Kidney glomerular epithelial cell (primary cell): ENCODE data around the gene ZCCHC2.

Source experiments
- DNase-seq: peaks from one replicate; lab custom pipeline; 2025; lab: John Stamatoyannopoulos, UW

ZCCHC2 gene

DNA sequence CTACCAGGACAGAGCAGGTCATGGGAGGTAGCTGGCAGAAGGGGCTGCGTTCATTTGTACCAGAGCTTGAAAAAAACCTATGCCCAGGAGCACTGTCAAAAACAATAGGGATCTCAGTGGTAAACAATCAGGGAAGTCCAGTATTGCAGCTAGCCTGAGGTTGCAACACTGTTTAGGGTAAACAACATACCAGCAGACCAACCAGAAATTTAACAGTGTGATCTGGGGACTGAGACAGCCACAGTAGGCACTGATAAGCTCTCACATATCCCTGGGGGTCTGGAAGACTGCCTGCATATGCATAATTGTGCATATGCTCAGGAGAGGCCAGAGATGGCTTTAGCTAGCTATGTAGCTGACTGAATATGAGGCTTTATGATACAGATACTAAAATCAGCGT lies 12.0 kb upstream of the ZCCHC2 start:
- DNase-seq, result no peak

DNA sequence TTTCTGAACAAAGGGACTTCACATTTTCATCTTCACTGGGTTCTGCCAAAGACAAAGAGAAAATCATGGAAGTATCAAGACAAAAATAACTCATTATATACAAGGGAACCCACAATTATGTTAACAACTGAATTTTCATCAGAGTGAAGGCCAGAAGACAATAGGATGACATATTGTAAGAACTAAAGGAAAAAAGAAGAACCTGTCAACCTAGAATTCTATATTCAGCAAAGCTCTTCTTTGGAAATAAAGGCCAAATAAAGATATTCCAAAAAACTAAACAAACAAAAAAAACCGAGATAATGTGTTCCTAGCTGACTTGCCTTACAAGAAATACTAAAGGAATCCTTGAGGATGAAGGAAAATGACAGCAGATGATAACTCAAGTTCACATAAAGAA lies 10.3 kb upstream of the ZCCHC2 start:
- no peak for DNase-seq

GRCh38 chr18:62512996-62513395 lies 9.8 kb upstream of the ZCCHC2 start:
- no peak for DNase-seq

DNA sequence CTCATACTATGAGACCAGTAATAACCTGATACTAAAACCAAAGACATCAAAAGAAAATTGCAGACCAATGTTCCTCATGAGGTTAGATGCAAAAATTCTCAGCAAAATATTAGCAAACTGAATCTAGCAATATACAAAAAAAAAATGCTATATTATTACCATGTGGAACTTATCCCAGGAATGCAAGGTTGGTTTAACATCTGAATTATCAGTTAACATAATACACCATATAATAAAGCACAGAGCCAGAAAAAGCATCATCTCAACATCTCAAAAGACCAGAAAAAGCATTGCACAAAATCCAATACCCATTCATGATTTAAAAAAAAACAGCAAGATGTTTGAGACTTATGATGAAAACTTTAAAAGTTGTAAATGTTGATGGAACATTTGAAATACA lies 8.3 kb upstream of the ZCCHC2 start:
- DNase-seq, result no peak

DNA sequence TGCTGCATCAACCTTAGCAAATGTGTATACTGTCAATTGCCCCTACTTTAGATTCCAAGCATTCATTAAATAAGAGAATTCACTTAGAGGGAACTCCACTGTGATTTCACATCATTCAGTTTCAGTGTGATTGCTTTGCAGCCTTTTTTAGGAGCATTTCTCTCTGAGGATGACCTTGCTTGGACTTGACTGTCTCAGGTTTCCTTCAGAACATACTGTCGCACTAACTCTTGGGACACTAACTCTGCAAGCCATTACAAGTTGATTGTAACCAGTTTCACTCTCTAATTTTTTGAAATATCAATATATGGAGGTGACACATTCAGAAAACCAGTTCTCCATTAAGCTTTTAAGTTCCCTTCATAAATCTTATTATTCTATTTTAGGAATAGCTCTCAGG lies 6.6 kb upstream of the ZCCHC2 start:
- no peak for DNase-seq

DNA sequence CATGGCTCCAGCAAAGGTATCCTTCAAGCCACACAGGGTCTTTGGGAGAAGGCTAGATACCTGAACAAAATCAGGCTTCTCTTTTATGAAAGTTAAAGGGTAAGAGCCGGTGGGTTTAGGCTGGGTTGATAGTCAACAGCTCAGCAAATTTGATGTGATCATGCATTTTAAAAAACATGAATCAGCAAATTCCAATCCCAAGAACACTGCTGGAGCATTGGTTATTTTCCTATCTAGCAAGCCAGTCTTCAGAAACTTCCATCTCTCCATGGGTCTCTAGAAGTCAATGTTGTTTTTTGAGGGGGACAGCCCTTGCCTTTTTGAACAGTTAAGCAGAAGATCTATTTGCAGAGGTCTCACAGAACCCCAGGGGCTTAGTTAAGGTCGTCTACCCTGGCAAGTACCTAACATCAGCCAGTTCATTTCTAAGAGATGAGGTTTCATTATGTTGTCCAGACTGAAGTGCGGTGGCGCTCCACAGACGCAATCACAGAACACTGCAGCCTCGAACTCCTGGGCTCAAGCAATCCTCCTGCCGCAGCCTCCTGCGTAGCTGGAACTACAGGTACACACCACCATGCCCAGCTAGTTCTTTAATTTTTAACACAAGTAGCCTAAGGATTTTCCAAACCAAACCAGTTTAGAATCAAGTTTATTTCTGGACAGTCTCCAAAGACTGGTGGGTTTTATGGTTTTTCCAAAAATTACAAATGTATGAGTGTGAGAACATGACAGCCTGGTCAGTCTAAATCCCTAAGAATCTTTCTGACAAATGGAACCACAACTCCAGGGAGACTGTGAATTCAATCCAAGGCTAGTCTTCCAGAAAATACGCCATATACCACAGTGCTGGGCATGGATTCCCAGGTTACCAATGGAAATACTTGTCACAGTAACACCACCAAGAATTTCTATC lies 4.1 kb upstream of the ZCCHC2 start:
- no peak for DNase-seq

- no peak for DNase-seq
These were observed 3.1 kb upstream of the ZCCHC2 start for GRCh38 chr18:62519684-62520083.

DNA sequence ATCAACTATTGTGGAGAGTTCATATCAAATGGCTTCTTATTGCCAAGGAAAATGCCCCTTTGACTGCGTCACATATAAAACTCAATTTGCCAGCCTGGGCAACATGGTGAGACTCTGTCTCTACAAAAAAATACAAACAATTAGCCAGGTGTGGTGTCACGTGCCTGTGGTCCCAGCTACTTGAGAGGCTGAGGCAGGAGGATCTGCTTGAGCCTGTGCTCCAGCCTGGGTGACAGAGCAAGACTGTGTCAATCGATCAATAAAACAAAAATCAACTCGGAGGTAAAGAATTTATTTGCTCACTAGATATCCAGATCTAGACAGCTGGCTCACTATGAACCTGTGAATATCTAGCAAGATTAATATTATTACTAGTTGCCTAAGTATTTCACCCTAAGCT lies 1.7 kb upstream of the ZCCHC2 start:
- no peak for DNase-seq

- no peak for DNase-seq
These were observed 1.2 kb upstream of the ZCCHC2 start for GRCh38 chr18:62521593-62521992.

GRCh38 chr18:62522178-62522503 lies 684 bp upstream of the ZCCHC2 start:
- DNase-seq, result no peak

DNA sequence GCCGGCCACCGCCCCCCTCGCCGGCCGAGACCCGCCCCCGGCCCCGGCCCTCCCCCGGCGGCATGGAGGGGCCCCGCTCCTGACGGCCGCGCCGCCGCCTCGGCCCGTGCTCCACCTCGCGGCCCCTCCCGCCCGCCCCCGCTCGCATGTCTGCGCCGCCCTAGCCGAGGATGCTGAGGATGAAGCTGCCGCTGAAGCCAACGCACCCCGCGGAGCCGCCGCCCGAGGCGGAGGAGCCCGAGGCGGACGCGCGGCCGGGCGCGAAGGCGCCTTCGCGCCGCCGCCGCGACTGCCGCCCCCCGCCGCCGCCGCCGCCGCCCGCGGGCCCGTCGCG lies 397 bp downstream of the ZCCHC2 start:
- DNase-seq, result no peak

DNA sequence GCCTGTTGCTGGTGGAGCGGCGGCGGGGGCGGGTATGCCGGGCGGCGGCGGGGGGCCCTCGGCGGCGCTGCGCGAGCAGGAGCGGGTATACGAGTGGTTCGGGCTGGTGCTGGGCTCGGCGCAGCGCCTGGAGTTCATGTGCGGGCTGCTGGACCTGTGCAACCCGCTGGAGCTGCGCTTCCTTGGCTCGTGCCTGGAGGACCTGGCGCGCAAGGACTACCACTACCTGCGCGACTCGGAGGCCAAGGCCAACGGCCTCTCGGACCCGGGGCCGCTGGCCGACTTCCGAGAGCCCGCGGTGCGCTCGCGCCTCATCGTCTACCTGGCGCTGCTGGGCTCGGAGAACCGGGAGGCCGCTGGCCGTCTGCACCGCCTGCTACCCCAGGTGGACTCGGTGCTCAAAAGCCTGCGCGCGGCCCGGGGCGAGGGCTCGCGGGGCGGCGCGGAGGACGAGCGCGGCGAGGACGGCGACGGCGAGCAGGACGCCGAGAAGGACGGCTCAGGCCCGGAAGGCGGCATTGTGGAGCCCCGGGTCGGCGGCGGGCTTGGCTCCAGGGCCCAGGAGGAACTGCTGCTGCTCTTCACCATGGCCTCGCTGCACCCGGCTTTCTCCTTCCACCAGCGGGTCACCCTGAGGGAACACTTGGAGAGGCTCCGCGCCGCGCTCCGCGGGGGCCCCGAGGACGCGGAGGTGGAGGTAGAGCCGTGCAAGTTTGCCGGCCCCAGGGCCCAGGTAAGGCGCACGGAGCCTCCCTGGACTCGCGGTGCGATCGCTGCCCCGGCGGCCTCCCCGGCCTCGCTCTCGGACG lies 1.0 kb downstream of the ZCCHC2 start:
- DNase-seq, result peak; percentile 24

DNA sequence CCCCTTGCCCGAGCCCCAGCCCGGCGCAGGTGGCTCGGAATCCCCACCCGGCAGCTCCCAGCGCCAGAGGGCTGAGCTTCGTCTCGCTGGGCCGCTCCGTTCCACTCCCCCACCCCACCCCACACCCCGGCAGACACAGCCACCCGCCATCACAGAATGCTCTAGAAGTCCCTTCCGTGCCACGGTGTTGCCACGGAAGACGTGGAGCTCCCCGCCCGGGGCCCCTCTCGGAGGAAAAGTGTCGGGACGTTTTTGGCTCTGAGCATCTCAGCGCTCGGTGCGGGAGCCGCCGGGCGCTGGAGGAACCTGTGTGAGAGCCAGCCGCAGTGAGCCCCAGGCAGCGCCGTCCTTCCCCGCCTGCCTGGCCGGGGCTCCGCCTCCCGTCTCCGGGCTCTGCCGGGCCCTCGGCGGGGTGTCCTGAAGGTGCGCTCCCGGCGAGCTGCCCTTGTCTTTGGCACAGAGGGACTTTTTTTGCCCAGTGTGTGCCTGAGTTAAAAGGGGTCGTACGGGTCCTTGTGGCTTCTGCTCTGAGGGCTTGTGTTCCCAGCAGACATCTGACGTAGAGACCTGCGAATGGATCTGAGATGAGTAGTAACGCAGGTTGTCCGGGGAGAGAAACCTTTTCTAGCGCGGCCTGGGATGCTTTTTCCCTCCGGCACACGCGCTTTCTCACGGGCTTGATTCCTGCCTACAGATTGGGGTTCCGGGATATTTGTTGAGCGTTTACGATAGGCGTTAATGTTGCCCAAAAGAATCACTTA lies 1.8 kb downstream of the ZCCHC2 start:
- peak; percentile 51 for DNase-seq

DNA sequence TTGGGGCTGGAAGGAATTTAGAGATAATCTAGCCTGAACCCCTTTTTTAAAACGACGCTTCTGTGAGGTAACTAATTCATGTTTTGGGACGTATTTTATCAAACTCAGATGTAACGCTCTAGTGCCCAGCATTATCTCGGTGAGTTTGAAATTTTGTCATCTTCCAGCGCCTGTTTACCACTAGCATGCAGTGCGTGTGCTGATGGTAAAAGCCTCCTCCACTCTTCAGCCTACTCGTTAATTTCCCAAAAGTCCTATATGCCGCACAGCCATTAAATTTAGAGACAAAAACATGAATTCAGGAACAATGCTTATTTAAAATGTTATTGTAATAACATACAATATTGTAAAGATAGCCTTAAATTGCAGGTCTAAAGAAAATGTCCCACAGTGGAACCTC lies 2.8 kb downstream of the ZCCHC2 start:
- DNase-seq, result no peak

DNA sequence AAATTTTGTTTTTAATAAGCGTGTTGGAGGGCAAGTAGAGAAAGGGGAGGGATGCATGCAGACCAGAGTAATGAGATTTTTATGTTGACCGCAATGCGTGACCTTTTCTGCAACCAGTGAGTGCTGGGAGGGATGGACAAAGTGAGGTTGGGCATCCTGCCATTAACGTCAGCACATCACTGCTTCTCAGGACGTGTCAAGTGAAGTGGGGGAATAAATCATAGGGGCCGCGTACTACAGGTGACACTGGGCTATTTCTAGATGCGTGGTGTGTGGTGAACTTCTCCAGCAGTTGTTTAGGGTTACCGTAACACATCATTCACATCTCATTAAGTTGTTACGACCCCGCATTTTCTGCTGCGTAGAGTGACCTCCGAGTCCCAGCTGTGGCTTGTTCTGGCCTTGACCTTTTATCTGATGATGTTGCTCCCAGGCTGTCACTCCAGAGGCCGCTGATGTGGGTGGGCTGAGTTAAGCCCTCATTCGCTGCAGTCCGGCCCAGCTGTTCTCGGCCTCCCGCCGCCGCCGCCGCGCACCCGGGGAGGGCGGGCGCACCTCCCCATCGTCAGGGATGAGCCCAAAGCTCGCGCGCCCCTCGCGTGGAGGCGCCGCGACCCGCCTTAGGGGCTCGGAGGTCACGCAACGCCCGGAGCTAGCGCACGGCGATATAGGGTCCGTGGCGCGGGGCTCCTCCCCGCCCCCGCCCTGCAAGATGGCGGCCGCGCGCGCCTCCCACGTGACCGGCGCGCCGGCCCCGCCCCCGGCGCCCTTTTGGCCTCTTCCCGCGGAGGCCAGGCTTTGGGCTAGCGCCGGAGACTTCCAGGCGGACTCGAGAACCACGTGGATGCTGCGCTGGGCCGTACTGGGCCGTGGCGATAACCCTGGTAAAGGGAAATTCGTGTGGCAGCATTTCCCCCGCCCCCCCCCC lies 3.5 kb downstream of the ZCCHC2 start:
- peak; percentile 60 for DNase-seq

DNA sequence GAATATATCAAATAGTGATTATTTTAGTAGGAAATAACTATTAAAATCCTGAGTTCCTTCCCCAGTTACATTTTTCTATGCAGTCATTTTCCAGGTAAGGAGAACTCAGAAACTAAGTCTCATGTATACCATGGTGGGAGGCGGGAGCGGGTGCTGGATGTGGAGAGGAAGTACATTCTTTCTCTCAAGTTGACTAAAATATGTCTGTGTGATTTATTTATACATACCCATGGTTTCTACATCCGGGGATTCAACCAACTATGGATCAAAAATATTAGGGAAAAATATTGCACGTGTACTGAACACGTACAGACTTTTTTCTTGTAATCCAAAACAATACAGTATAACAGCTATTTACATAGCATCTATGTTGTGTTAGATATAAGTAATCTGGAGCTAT lies 6.8 kb downstream of the ZCCHC2 start:
- DNase-seq, result no peak

GRCh38 chr18:62531078-62531477 lies 8.3 kb downstream of the ZCCHC2 start:
- DNase-seq, result no peak

DNA sequence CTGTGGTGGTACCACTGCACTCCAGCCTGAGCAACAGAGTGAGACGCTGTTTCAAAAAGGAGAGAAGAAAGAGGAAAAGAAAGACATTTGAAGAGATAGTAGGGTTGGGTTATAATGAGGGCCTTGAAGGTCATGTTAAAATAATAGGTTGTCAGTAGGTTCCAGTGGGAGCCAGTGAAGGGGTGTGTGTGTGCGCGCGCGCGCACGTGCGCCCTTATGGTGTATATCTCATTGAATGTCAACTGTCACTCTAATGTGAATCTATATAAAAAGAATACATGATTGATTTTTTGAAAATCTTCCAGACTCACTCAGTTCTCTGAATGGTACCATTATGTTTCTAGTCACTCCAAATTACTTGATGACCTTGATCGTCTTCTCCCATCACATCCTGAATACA lies 9.1 kb downstream of the ZCCHC2 start:
- no peak for DNase-seq

GRCh38 chr18:62536005-62536404 lies 13.2 kb downstream of the ZCCHC2 start:
- DNase-seq, result no peak

DNA sequence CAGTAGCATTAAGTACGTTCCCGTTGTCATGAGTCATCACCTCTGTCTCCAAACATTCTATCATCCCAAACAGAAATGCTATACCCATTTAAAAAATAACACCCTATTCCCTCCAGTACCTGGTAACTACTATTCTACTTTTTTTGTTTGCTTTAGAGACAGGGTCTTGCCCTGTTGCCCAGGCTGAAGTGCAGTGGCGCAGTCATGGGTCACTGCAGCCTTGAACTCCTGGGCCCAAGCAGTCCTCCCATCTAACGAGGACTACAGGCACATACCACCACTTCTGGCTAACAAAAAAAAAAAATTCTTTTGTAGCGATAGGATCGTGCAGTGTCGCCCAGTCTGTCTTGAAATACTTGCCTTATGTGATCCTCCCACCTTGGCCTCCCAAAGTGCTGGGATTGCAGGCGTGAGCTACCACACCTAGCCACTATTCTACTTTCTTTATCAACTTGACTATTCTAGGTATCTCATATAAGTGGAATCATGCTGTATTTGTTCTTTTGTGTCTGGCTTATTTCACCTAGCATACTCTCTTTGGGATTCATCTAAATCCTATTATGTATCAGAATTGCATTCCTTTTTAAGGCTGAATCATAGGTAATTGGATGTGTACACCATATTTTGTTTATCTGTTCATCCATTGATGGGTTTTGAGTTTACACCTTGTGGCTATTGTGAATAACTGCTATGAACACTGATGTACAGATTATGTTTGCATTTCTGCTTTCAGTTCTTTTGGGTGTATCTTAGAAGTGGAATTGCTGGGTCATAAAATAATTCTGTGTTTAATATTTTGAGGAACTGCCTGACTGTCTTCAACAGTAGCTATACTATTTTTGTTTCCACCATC lies 14.4 kb downstream of the ZCCHC2 start:
- no peak for DNase-seq

- DNase-seq, result peak; percentile 27
These were observed 15.1 kb downstream of the ZCCHC2 start for GRCh38 chr18:62537946-62538345.
